Measurements from ENCODE around the gene TNNT1. TPM values are rescaled to one million over a fixed set of nuclear protein-coding genes. Genes with fewer than 3 reads are reported as not detected.
"Not testable (repeated sequence)": the region's sequence is repeated elsewhere in the genome, so short reads cannot be mapped to it uniquely, and the experiment has no call there.

Gene TNNT1
- polyA plus RNA-seq, 1 donor, result 516 TPM

GRCh38 chr19:55109527-55110291 is 39.3 kb downstream of the TNNT1 start:
- DNase-seq, result no peak

GRCh38 chr19:55107252-55107651 is 41.8 kb downstream of the TNNT1 start:
- not testable (repeated sequence) for DNase-seq

DNA sequence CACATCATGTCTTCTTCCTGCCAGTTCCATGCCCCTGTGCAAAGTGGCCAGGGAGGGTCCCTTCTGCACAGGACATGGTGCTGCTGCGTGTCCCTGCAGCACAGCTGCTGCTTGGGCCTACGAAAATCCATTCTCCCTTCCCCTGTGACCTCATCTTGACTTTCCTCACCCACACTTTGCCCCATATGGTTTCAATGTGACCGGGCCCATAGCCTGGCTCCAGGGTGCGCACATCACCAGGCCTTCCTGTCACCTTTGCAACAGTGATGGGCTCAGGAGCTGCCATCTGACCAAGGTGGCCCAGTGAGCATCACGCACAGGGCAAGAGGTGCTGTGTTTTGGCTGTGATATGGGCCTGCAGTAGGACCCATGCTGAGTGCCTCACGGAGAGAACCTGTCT is 42.4 kb downstream of the TNNT1 start:
- no peak for DNase-seq

- no peak for DNase-seq
These were observed 43.8 kb downstream of the TNNT1 start for GRCh38 chr19:55105237-55105636.

GRCh38 chr19:55103190-55103589 is 45.8 kb downstream of the TNNT1 start:
- DNase-seq, result no peak

DNA sequence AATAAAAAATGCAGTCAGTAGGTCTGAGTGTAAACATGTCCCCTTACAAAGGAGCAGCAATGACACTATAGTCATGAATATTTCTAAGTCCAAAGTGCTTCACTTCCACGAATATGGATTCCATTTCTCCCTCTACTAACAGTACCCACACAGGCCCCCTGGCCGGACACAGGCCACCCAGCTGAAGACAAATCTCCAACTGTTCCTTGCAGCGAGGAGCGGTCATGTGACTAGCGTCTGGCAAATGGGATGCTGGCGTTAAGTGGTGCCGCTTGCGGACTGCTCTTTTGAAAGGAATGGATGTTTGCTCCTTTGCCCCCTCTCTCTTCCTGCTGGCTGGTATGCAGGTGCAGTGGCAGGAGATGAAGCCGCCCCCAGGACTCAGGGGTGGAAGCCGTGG is 47.7 kb downstream of the TNNT1 start:
- no peak for DNase-seq

DNA sequence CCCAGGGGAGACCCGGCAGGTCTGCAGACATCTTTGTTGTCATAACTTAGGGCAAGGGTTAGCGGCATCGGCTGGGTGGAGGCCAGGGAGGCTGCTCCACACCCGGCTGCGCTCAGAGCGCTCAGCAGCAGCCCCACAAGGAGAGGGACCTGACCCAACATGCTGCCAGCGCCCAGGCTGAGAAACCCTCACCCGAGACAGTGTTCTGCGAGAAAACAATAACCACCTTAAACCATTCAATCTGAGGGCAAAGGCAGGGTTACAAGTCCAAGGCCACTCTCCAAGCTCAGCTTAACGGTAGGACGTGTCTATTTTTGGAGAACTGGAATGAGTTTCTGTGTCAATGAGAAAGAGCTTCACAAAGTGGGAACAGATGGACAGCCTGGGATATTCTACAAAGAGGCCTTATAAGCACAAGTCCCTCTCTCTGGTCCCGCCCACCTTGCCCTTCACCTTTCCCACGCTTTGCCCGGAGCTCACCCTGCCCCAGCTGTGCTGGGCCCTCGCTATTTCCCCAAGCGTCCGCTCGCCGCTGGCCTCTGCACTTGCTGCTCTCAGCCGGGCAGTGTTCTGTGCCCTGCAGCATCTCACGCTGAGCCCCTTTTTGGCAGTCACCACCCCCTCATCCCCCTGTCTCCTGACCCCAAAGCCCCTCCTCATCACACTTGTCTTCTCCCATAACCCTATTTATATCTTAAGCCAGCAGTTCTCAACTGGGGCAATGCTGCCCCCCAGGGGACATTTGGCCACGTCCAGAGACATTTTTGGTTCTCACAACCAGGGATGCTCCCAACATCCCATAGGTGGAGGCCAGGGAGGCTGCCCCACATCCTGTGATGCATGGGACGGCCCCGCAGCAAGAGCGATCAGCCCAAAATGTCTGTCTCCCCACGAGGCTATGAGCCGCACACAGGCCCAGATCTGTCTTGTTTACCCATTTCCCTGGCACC is 49.2 kb downstream of the TNNT1 start:
- no peak for DNase-seq

- no peak for DNase-seq
These were observed 50.1 kb downstream of the TNNT1 start for GRCh38 chr19:55098716-55099556.

GRCh38 chr19:55097864-55098715 is 50.9 kb downstream of the TNNT1 start:
- no peak for DNase-seq

DNA sequence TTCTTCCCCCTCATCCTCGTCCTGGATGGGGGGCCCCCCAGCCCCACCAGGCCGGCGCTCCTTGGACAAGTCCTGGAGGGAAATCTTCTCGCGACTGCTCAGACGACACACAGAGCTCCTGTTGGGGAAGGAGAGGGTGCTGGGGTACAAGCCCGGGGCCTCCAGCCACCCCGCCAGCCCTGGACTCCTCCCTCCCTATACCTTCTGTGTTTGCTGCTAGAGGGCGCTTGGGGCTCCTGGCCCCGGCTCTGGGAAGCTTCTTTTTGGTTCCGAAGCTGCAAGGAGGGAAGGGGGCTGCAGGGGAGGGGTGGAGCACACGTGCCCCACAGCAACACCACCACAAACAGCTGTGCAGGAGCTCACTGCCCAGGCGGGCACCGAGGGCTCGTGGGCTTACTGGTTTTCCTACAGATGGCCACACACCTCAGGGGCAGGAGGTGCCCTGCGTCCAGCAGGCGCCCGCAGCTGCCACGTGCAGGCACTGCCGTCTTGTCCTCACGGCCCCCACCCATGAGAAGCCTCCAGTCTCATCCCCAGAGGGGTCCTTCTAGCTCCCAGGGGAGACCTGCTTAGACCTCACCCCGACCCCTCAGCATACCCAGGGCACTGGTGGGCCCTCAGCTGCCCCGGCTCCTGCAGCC is 52.8 kb downstream of the TNNT1 start:
- DNase-seq, result no peak

GRCh38 chr19:55095260-55096060 is 53.5 kb downstream of the TNNT1 start:
- no peak for DNase-seq

DNA sequence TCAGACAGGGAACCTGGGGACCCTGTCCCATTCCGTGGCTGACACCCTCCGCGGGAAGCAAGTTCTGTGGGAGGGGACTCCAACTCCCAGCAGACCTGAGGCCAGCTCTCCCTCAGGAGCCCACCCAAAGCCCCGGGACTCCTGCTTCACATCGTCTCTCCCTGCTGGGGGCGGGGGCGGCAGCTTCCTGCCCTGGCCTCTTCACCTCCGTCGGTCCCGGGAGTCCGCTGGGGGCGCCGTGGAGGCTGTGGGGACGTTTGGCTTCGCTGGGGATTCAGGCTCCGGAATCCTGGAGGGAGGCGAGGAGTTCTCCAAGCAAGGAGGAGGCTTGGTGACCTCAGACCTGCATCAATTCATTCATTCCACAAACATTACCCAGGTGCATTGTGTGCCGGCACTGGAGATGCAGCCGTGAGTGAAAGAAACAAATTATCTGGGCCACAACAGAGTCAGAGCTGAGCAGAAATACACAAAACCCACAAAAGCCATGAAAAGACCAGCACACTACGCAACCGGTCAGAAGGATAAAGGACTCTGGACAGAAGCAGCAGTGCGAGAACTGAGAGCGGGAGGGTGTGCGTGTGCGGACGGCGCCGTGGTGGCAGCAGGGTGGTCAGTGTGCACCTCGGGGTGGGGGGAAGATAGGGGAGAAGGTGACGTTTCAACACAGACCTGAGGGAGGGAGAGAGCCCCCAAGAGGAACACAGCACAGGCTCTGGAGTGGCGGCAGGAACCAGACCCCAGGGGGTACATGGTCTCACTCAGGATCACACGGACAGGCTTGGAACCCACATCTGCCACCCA is 54.3 kb downstream of the TNNT1 start:
- DNase-seq, result no peak

GRCh38 chr19:55092423-55093318 is 56.3 kb downstream of the TNNT1 start:
- DNase-seq, result no peak

- DNase-seq, result no peak
These were observed 57.1 kb downstream of the TNNT1 start for GRCh38 chr19:55091955-55092354.

DNA sequence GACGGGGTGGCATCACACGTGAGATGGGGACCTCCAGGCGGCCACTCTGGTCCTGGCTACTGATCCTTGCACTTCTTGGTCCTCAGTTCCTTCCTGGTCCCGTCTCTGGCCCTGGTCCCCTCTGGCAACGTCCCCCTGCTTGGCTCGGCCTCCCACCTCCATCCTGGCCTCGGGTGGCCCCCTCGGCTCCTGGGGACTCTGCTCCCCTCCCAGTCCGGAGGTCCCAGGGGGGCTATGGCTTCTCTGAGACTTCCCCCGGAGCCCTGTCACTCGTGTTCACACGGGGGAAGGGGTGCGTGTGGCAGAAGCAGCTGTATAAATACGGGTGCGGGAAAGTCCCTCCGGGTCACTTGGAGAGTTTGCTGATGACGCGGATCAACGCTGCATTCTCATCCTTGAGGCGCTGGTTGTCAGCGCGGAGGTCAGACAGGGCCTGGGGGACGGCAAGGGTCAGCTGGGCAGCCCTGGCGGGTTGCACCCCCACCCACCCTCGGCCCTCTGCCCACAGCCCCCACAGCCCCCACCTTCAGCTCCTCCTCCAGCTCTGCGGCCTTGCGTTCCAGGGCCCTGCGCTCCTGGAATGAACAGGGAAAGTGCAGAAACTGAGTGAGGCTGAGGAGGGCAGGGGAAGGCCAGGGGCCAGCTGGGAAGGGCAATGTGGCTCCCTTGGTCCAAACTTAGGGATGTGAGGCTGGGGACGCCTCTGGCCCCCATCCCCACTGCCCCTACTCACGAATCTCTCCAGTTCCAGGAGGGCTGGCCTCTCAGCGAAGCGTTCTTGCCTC is 57.7 kb downstream of the TNNT1 start:
- DNase-seq, result no peak

DNA sequence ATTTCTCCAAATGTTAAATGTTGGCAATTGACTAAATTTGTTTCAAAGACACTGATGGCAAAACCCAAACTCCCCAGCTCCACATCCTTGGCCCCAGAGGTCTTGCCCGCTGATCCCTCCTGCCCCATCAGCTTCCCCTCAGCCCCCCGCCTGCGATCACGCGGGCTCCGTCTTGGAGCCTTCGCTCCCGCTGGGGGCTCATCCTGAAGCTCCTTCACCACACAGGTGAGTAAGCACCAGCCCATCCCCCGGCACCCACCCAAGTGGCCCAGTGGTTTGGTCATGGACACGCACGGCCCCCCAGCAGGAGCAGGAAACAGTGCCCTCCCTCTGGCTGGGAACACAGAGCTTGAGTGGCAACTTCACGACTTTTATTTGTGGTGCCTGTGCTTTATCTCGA is 58.4 kb downstream of the TNNT1 start:
- no peak for DNase-seq

GRCh38 chr19:55089342-55089944 is 59.6 kb downstream of the TNNT1 start:
- no peak for DNase-seq

All from hindlimb muscle (tissue), 1 donor.